B cell (primary cell): ENCODE data around the gene APLF. TPM values are rescaled to one million over a fixed set of nuclear protein-coding genes. Genes with fewer than 3 reads are reported as not detected.

ENCODE experiments used
- ATAC-seq: fragments of 200-7000 bp; cut with Tn5 transposase; one replicate; pipeline ENCODE4 v1.10.0; 2021; ENCODE audit warnings: low read depth, mild to moderate bottlenecking, moderate number of reproducible peaks, moderate library complexity
- CTCF ChIA-PET: fragments of 350-600 bp; sonication (Branson Sonifier 250); formaldehyde crosslinking; loops from one replicate; lab custom pipeline; 2021; ENCODE audit warnings: antibody characterized with exemption, inconsistent platforms; lab: Charles Lee
- POLR2A ChIA-PET: fragments of 350-600 bp; sonication (Branson Sonifier 250); formaldehyde crosslinking; loops from one replicate; lab custom pipeline; 2021; ENCODE audit warnings: antibody characterized with exemption; lab: Charles Lee
- DNase-seq: peaks from one replicate; pipeline ENCODE4 v3.0.0; 2013
- H2AFZ ChIP-seq: 2 replicates; pipeline ENCODE4 v1.6.1; 2012; ENCODE audit warnings: mild to moderate bottlenecking, low read depth, low read length; ENCODE audit not compliant: insufficient read depth, poor library complexity, severe bottlenecking
- H3K27ac ChIP-seq, 2 donors: 1 replicate in 1 of 2; 2 replicates in 1 of 2; pipeline ENCODE4 v1.5.1; 2012 to 2013; ENCODE audit warnings: low read length in 2 of 2, mild to moderate bottlenecking in 2 of 2, moderate library complexity in 1 of 2
- H3K27me3 ChIP-seq, 4 experiments: fragments of 200-600 bp in 1 of 4; sonication (generic) in 1 of 4; replicated peaks in 1 of 4; 1 replicate in 2 of 4; 2 replicates in 2 of 4; pipeline versions ENCODE4 v1.6.1 to v1.7.0; 2013 to 2016; ENCODE audit warnings: low read length in 3 of 4, mild to moderate bottlenecking in 2 of 4, mixed read lengths in 1 of 4, moderate library complexity in 1 of 4; ENCODE audit not compliant: insufficient read depth in 4 of 4, control insufficient read depth in 3 of 4; ENCODE audit errors: control extremely low read depth in 1 of 4
- H3K36me3 ChIP-seq, 2 experiments: replicated peaks in 1 of 2; 1 replicate in 1 of 2; 2 replicates in 1 of 2; pipeline versions ENCODE4 v1.6.1 to v1.7.1; 2013; ENCODE audit warnings: low read length in 1 of 2; ENCODE audit not compliant: insufficient read depth in 2 of 2, control insufficient read depth in 1 of 2; ENCODE audit errors: control extremely low read depth in 1 of 2, extremely low read depth in 1 of 2
- H3K4me1 ChIP-seq, 2 donors: fragments of 200-600 bp in 1 of 2; sonication (generic) in 1 of 2; 1 replicate in 1 of 2; 2 replicates in 1 of 2; pipeline versions ENCODE4 v1.5.1 to v1.6.1; 2013 to 2017; ENCODE audit warnings: low read length in 2 of 2; ENCODE audit not compliant: control insufficient read depth in 2 of 2, insufficient read depth in 2 of 2
- H3K4me2 ChIP-seq: replicated peaks from 2 replicates; pipeline ENCODE3; 2012; ENCODE audit warnings: mild to moderate bottlenecking, low read depth, low read length; ENCODE audit not compliant: poor library complexity, severe bottlenecking
- H3K4me3 ChIP-seq, 5 experiments: fragments of 200-600 bp in 1 of 5; sonication (generic) in 1 of 5; 1 replicate in 3 of 5; 2 replicates in 2 of 5; pipeline versions ENCODE4 v1.5.1 to v1.7.0; 2011 to 2016; ENCODE audit warnings: low read length in 4 of 5, mild to moderate bottlenecking in 4 of 5, low read depth in 2 of 5, control low read depth in 1 of 5, moderate library complexity in 1 of 5; ENCODE audit not compliant: insufficient read depth in 1 of 5; ENCODE audit errors: control extremely low read depth in 1 of 5, extremely low read depth in 1 of 5
- H3K79me2 ChIP-seq: fragments of 200-600 bp; sonication (generic); one replicate; pipeline ENCODE4 v1.6.0; 2016; ENCODE audit warnings: low read length; ENCODE audit not compliant: control insufficient read depth, insufficient read depth
- H3K9ac ChIP-seq: fragments of 200-600 bp; sonication (generic); 2 replicates; pipeline ENCODE4 v1.6.1; 2017; ENCODE audit warnings: mild to moderate bottlenecking, low read length, moderate library complexity
- H3K9me3 ChIP-seq, 3 donors: one replicate each; pipeline versions ENCODE4 v1.6.1 to v1.7.1; 2013; ENCODE audit warnings: low read length in 2 of 3; ENCODE audit not compliant: control insufficient read depth in 2 of 3, insufficient read depth in 1 of 3; ENCODE audit errors: control extremely low read depth in 1 of 3
- H4K20me1 ChIP-seq: 2 replicates; pipeline ENCODE4 v1.6.0; 2012; ENCODE audit warnings: mild to moderate bottlenecking, low read length; ENCODE audit not compliant: insufficient read depth, control insufficient read depth, poor library complexity, severe bottlenecking
- H3K27ac Mint-ChIP-seq: one replicate; pipeline ENCODE4 v1.8.0; 2021; ENCODE audit warnings: mixed read lengths
- H3K27me3 Mint-ChIP-seq: one replicate; pipeline ENCODE4 v1.8.0; 2021; ENCODE audit warnings: mixed read lengths
- H3K4me1 Mint-ChIP-seq: one replicate; pipeline ENCODE4 v1.8.0; 2021; ENCODE audit warnings: mixed read lengths
- H3K4me3 Mint-ChIP-seq: one replicate; pipeline ENCODE4 v1.8.0; 2021; ENCODE audit warnings: mixed read lengths
- H3K9me3 Mint-ChIP-seq: one replicate; pipeline ENCODE4 v1.8.0; 2022; ENCODE audit warnings: mixed read lengths; ENCODE audit not compliant: insufficient read depth
- EZH2 ChIP-seq: IDR thresholded peaks from 2 replicates; pipeline ENCODE4 v1.6.1; 2012; ENCODE audit warnings: borderline replicate concordance, low read depth, mild to moderate bottlenecking, moderate library complexity, low read length; ENCODE audit not compliant: insufficient read depth, poor library complexity, severe bottlenecking
- WGBS: methylation state at CpG from one replicate; pipeline ENCODE4 v1.1.5; 2013; ENCODE audit warnings: missing lambda C conversion rate; ENCODE audit not compliant: insufficient coverage; 5-methylcytosine and 5-hydroxymethylcytosine counted together
- intact Hi-C: fragments of 100-400 bp; cut with micrococcal nuclease; formaldehyde crosslinking; loops from one replicate; pipeline ENCODE4 v1.10.0; 2022
- polyA plus RNA-seq: library from polyadenylated mRNA; depleted of rRNA; stranded (reverse); fragments of >200 nt; gene quantifications from 2 replicates; pipeline ENCODE4 v1.2.3, GENCODE V29; 2012
- total RNA-seq, 2 donors: library from RNA; stranded (reverse); fragments of 120-200 nt in 1 of 2; gene quantifications; 1 replicate in 1 of 2; 2 replicates in 1 of 2; pipeline versions ENCODE4 v1.2.3 to v1.2.4, GENCODE V29; 2013 to 2022
- TF ChIP-seq, protein P1 (sequence below): fragments of 200-600 bp; IDR thresholded peaks from one replicate; pipeline ENCODE4 v1.8.0; 2022; ENCODE audit warnings: antibody characterized with exemption, mild to moderate bottlenecking

The APLF gene
- total and polyA plus RNA-seq, 2 donors (not counting 1 experiment from before 2014, with no cell fraction given) = 1.3 to 6.3 TPM

DNA sequence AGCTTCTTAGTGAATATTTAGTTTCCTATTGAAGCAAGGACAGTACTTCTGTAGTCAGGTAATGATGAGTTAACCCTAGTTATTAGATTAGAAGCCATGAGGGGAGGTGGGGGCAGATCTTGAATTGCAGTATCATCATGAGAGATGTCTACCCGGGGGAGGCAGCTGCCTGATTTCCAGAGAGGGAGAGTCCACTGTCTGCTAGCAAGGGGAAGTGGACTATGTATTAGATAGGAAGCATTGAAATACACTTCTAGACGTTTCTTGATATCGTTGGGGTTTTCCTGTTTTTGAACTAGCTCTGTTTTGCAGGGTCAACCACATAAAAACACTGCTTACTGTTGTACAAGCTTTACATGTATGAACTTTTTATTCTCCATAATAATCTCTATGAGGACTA lies 38.8 kb downstream of the APLF start:
- Histone ChIP-seq H3K9ac (no peak overlapping the region), H2AFZ (no peak overlapping the region)

DNA sequence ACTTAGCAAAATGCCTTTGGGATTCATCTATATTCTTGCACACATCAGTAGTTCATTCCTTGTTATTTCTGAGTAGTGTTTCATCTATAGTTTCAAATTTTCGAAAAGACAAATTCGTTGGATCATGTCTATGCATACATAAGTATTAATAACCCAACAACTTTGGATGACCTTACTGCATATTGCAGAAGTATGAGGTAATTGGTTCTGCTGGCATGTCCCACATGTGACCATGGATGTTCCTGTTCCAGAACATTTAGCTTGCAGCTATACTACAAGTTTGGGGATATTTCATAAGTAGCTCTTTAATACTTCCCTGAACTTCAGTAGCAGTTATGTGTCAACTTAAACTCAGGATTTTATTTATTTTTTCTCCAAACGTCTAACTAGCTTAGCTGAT lies 44.9 kb downstream of the APLF start:
- no peaks in the 10 kb centered on the region for H4K20me1 ChIP-seq
- ATAC-seq (no peak), DNase-seq (no peak)
- H3K36me3 ChIP-seq = no peaks in the 10 kb centered on the region
- H3K27ac Mint-ChIP-seq = no peak overlapping the region
- no peaks in the 10 kb centered on the region for H3K79me2 ChIP-seq
- H3K4me3 ChIP-seq = no peak overlapping the region
- H3K9me3 ChIP-seq = no peaks in the 10 kb centered on the region
- CTCF ChIA-PET = interaction anchor here (0.6 kb wide), 1 partner anchor 383 kb away, joined by 5 read pairs; no protein-coding TSS in a partner anchor
- H3K4me1 ChIP-seq = no peaks in the 10 kb centered on the region
- H3K9me3 Mint-ChIP-seq = peaks cover 11% of the 10 kb centered on the region
- intact Hi-C loops = no loop called here
- TF ChIP-seq EZH2 = no peak
- TF ChIP-seq, protein P1, sequence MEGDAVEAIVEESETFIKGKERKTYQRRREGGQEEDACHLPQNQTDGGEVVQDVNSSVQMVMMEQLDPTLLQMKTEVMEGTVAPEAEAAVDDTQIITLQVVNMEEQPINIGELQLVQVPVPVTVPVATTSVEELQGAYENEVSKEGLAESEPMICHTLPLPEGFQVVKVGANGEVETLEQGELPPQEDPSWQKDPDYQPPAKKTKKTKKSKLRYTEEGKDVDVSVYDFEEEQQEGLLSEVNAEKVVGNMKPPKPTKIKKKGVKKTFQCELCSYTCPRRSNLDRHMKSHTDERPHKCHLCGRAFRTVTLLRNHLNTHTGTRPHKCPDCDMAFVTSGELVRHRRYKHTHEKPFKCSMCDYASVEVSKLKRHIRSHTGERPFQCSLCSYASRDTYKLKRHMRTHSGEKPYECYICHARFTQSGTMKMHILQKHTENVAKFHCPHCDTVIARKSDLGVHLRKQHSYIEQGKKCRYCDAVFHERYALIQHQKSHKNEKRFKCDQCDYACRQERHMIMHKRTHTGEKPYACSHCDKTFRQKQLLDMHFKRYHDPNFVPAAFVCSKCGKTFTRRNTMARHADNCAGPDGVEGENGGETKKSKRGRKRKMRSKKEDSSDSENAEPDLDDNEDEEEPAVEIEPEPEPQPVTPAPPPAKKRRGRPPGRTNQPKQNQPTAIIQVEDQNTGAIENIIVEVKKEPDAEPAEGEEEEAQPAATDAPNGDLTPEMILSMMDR = no peak
- no peaks in the 10 kb centered on the region for H3K4me1 Mint-ChIP-seq
- no peak overlapping the region for H3K4me2 ChIP-seq
- WGBS = no CpG with 5 or more reads among the region's 3 CpGs
- POLR2A ChIA-PET = no interaction called here
- no peak overlapping the region for H3K9ac ChIP-seq
- H2AFZ ChIP-seq = no peak overlapping the region
- H3K27ac ChIP-seq = no peak overlapping the region
- H3K27me3 ChIP-seq = no peaks in the 10 kb centered on the region
- no peaks in the 10 kb centered on the region for H3K27me3 Mint-ChIP-seq
- no peak overlapping the region for H3K4me3 Mint-ChIP-seq

More for the DNA sequence above, 38.8 kb downstream of the APLF start:
- no peaks in the 10 kb centered on the region for H3K4me1 Mint-ChIP-seq
- ATAC-seq = no peak
- Histone ChIP-seq H3K4me1 (no peaks in the 10 kb centered on the region), H3K4me3 (no peak overlapping the region), H4K20me1 (no peaks in the 10 kb centered on the region), H3K36me3 (no peaks in the 10 kb centered on the region), H3K27ac (no peak overlapping the region), H3K79me2 (no peaks in the 10 kb centered on the region), H3K27me3 (no peaks in the 10 kb centered on the region), H3K4me2 (no peak overlapping the region), H3K9me3 (no peaks in the 10 kb centered on the region)
- no CpG with 5 or more reads among the region's 3 CpGs for WGBS
- H3K4me3 Mint-ChIP-seq = no peak overlapping the region
- no peak for DNase-seq
- no peak overlapping the region for H3K27ac Mint-ChIP-seq
- POLR2A ChIA-PET = no interaction called here
- no peak for TF ChIP-seq EZH2
- intact Hi-C loops = loop anchor here (10.0 kb wide), 1 partner anchor 59 kb away; no protein-coding TSS in a partner anchor
- no peaks in the 10 kb centered on the region for H3K27me3 Mint-ChIP-seq
- CTCF ChIA-PET = interaction anchor here (0.5 to 2.0 kb wide), 2 partner anchors 44 to 402 kb away, joined by 3 to 4 read pairs; no protein-coding TSS in a partner anchor
- peaks cover 4% of the 10 kb centered on the region for H3K9me3 Mint-ChIP-seq
